Endothelial cell of umbilical vein (primary cell): Measurements from ENCODE around the gene SRRM2. TPM values are rescaled to one million over a fixed set of nuclear protein-coding genes. Genes with fewer than 3 reads are reported as not detected.

Experiments used
- BruUV-seq: library from RNA; stranded (reverse); fragments of 400-500 nt; replicated peaks from 2 replicates; lab custom pipeline; 2021; lab: Mats Ljungman, UMichigan
- CTCF ChIA-PET: fragments of 300-600, 350-600 bp; sonication (Branson Sonifier 250); formaldehyde crosslinking; loops from one replicate; lab custom pipeline; 2021; ENCODE audit warnings: antibody characterized with exemption, inconsistent platforms; lab: Charles Lee
- POLR2A ChIA-PET: fragments of 300-600, 350-600 bp; sonication (Branson Sonifier 250); formaldehyde crosslinking; loops from one replicate; lab custom pipeline; 2021; ENCODE audit warnings: antibody characterized with exemption, inconsistent platforms; lab: Charles Lee
- DNase-seq: peaks from one replicate; pipeline ENCODE4 v3.0.0-alpha.2; 2011; ENCODE audit warnings: low read depth, low spot score
- FAIRE-seq: peaks from 2 replicates; lab custom pipeline; 2011; peaks lifted over from hg19 to GRCh38; lab: Jason Lieb, UNC
- H2AFZ ChIP-seq: 2 replicates; pipeline ENCODE4 v1.6.0; 2012; ENCODE audit warnings: low read depth, low read length, control low read depth, inconsistent platforms
- H3K27ac ChIP-seq: 2 replicates; pipeline ENCODE4 v1.5.1; 2011; ENCODE audit warnings: low read depth, mild to moderate bottlenecking, control low read depth, low read length, moderate library complexity; ENCODE audit not compliant: insufficient read depth
- H3K27me3 ChIP-seq, 2 experiments: 2 replicates each; pipeline versions ENCODE4 v1.6.0 to v1.6.1; 2011; ENCODE audit warnings: low read length in 2 of 2, mixed read lengths in 1 of 2; ENCODE audit not compliant: control insufficient read depth in 2 of 2, insufficient read depth in 2 of 2
- H3K36me3 ChIP-seq, 2 experiments: 2 replicates in 1 of 2; 3 replicates in 1 of 2; pipeline ENCODE4 v1.5.1; 2011; ENCODE audit warnings: low read length in 2 of 2, mild to moderate bottlenecking in 1 of 2, moderate library complexity in 1 of 2; ENCODE audit not compliant: control insufficient read depth in 2 of 2, insufficient read depth in 2 of 2; ENCODE audit errors: extremely low read depth in 1 of 2
- H3K4me1 ChIP-seq: 3 replicates; pipeline ENCODE4 v1.5.1; 2011; ENCODE audit warnings: mild to moderate bottlenecking, low read length; ENCODE audit not compliant: control insufficient read depth, insufficient read depth; ENCODE audit errors: extremely low read depth
- H3K4me2 ChIP-seq: 2 replicates; pipeline ENCODE4 v1.6.1; 2011; ENCODE audit warnings: low read length, control low read depth, mixed read lengths; ENCODE audit not compliant: insufficient read depth
- H3K4me3 ChIP-seq, 3 experiments: fragments of 200-600 bp in 1 of 3; sonication (generic), shearing (Covaris generic) in 1 of 3; replicated peaks in 1 of 3; 2 replicates each; pipeline ENCODE4 v1.5.1; 2011 to 2016; ENCODE audit warnings: control low read depth in 3 of 3, low read length in 3 of 3, mild to moderate bottlenecking in 2 of 3, inconsistent platforms in 1 of 3, low read depth in 1 of 3, moderate library complexity in 1 of 3; ENCODE audit not compliant: insufficient read depth in 1 of 3
- H3K79me2 ChIP-seq: 2 replicates; pipeline ENCODE4 v1.6.0; 2012; ENCODE audit warnings: low read length, inconsistent platforms; ENCODE audit not compliant: control insufficient read depth, insufficient read depth
- H3K9ac ChIP-seq: replicated peaks from 2 replicates; pipeline ENCODE3; 2011; ENCODE audit warnings: low read length, control low read depth; ENCODE audit not compliant: insufficient read depth; ENCODE audit errors: extremely low read depth
- H3K9me1 ChIP-seq: replicated peaks from 3 replicates; pipeline ENCODE4 v1.6.0; 2011; ENCODE audit warnings: mild to moderate bottlenecking, low read length; ENCODE audit not compliant: control insufficient read depth, insufficient read depth; ENCODE audit errors: extremely low read depth
- H3K9me3 ChIP-seq: replicated peaks from 2 replicates; pipeline ENCODE4 v1.5.1; 2012; ENCODE audit warnings: low read length, inconsistent platforms; ENCODE audit not compliant: control insufficient read depth, insufficient read depth
- H4K20me1 ChIP-seq: replicated peaks from 2 replicates; pipeline ENCODE3; 2011; ENCODE audit warnings: mild to moderate bottlenecking, low read length; ENCODE audit not compliant: control insufficient read depth, insufficient read depth; ENCODE audit errors: extremely low read depth
- POLR2A ChIP-seq: IDR thresholded peaks from 2 replicates; pipeline ENCODE4 v1.6.1; 2012; ENCODE audit warnings: low read depth, mild to moderate bottlenecking, control low read depth, low read length
- POLR2AphosphoS5 ChIP-seq: IDR thresholded peaks from 2 replicates; pipeline ENCODE4 v1.6.1; 2012; ENCODE audit warnings: low read depth, mild to moderate bottlenecking, control low read depth, low read length, moderate library complexity; ENCODE audit not compliant: insufficient read depth
- dilution Hi-C: fragments of 300-500 bp; cut with MboI; formaldehyde crosslinking; loops from one replicate; pipeline ENCODE4 v1.15.0; 2019; ENCODE audit warnings: low sequenced_read_pairs; ENCODE audit not compliant: extremely low pct_ligation_motif_present
- intact Hi-C: fragments of 100-400 bp; cut with micrococcal nuclease; formaldehyde crosslinking; loops from one replicate; pipeline ENCODE4 v1.10.0; 2022
- polyA plus RNA-seq, 4 experiments: library from polyadenylated mRNA; depleted of rRNA in 3 of 4; stranded (reverse) in 3 of 4; unstranded in 1 of 4; fragments of >200 nt; gene quantifications; 2 replicates each; pipeline versions ENCODE4 v1.2.1 to v1.2.3, GENCODE V29; 2011 to 2012; ENCODE audit warnings: missing spikeins in 1 of 4
- total RNA-seq: library from RNA; stranded (reverse); gene quantifications from 2 replicates; pipeline ENCODE4 v1.2.3, GENCODE V29; 2021
- TF ChIP-seq, protein P1 (sequence below), 2 donors: IDR thresholded peaks; 1 replicate in 1 of 2; 2 replicates in 1 of 2; pipeline ENCODE4 v1.5.1; 2011; ENCODE audit warnings: low read length in 2 of 2, mild to moderate bottlenecking in 2 of 2, moderate library complexity in 2 of 2, control low read depth in 1 of 2, inconsistent platforms in 1 of 2, low read depth in 1 of 2; ENCODE audit not compliant: insufficient read depth in 1 of 2; ENCODE audit errors: extremely low read depth in 1 of 2

SRRM2 gene
- total and polyA plus RNA-seq, 2 donors (not counting 3 experiments of a cell fraction or from before 2014, with no cell fraction given) = 270 to 483 TPM

DNA sequence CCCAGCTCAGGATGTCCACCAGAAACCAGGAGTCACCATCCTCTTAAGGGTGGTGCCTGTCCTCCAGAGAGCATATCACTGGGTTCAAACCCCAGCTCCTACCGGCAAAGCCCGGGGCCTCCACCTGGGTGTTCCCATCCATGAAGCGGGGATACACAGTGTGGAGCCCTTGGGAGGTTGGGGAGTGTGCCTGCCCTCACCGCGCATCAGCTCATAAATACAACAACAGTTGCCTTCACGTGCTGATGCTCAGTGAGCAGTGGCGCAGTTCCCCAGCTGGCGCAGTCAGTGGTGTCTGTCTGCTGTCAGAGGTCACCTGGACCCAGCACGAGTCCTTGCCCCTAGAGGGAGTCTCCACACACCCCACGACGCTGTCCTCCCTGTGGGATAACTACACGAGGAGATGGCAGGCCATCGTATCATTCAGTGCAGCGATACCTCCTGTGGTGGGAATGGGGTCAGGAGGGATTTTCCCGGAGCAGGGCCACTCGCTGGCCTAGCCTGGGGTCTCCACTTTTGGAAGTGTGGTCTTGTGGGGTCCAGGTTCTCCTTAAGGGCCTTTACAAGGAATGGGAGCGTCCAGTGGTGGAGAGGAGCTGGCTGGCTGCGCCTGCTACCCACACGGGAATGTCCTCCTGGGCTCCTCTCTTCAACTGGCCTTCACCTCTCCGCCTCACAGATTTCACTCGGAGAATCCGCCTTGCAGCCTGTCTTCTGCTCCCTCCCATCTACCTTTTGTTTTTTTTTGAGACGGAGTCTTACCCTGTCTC, 26.9 kb downstream of the SRRM2 start:
- Histone ChIP-seq H3K4me3 (no peak overlapping the region), H2AFZ (no peak overlapping the region), H3K9me3 (no peaks in the 10 kb centered on the region), H4K20me1 (no peaks in the 10 kb centered on the region), H3K27ac (no peak overlapping the region), H3K36me3 (peaks cover 0 to 4% of the 10 kb centered on the region in 2 experiments), H3K79me2 (peaks cover 18% of the 10 kb centered on the region), H3K4me1 (peaks cover 8% of the 10 kb centered on the region), H3K9me1 (no peaks in the 10 kb centered on the region), H3K4me2 (no peak overlapping the region), H3K9ac (no peak overlapping the region), H3K27me3 (peaks cover 0 to under 1% of the 10 kb centered on the region in 2 experiments)
- dilution Hi-C loops (no loop called here), intact Hi-C loops (loop anchor here (5.0 to 10.0 kb wide), 3 partner anchors 55 to 138 kb away; partner anchors contain the start of genes KCTD5 and ZG16B)
- no peak for DNase-seq
- peak; percentile 37 for TF ChIP-seq POLR2AphosphoS5
- peak; percentile 53 for TF ChIP-seq POLR2A
- TF ChIP-seq, protein P1, sequence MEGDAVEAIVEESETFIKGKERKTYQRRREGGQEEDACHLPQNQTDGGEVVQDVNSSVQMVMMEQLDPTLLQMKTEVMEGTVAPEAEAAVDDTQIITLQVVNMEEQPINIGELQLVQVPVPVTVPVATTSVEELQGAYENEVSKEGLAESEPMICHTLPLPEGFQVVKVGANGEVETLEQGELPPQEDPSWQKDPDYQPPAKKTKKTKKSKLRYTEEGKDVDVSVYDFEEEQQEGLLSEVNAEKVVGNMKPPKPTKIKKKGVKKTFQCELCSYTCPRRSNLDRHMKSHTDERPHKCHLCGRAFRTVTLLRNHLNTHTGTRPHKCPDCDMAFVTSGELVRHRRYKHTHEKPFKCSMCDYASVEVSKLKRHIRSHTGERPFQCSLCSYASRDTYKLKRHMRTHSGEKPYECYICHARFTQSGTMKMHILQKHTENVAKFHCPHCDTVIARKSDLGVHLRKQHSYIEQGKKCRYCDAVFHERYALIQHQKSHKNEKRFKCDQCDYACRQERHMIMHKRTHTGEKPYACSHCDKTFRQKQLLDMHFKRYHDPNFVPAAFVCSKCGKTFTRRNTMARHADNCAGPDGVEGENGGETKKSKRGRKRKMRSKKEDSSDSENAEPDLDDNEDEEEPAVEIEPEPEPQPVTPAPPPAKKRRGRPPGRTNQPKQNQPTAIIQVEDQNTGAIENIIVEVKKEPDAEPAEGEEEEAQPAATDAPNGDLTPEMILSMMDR (IDR thresholded peaks at IDR 0.05; ENCODE audit: extremely low read depth in 1 of 2, insufficient read depth in 1 of 2, low read depth in 1 of 2, low read length in 2 of 2) = no peak
- BruUV-seq = no TSS peak
- FAIRE-seq = no peak
- ChIA-PET CTCF (interaction anchor here (1.9 to 4.5 kb wide), 2 partner anchors 60 to 89 kb away, joined by 8 to 20 read pairs; no protein-coding TSS in a partner anchor), POLR2A (no interaction called here)
